ENCODE results near the gene HTR3D. TPM values are rescaled to one million over a fixed set of nuclear protein-coding genes. Genes with fewer than 3 reads are reported as not detected.

Gene HTR3D
- total RNA-seq: not detected

- H3K4me3 ChIP-seq: no peak within 1 kb of the TSS
- DNase-seq: no peak
- intact Hi-C loops (cut with DNase I; ENCODE audit: low total_unique reads): no loop called here
- H3K27me3 ChIP-seq: no peaks in the 10 kb centered on the region
- H3K9me3 ChIP-seq: no peaks in the 10 kb centered on the region
- H3K4me1 ChIP-seq: no peaks in the 10 kb centered on the region
- TF ChIP-seq CTCF (IDR thresholded peaks at IDR 0.05) (no peak), POLR2A (IDR thresholded peaks at IDR 0.05) (no peak)
- H3K27ac ChIP-seq: no peak within 1 kb of the TSS
- H3K36me3 ChIP-seq: no peaks in the 10 kb centered on the region
These were observed at the start of gene HTR3D for GRCh38 chr3:184031187-184031792. Gene HTR3D (plus strand): TSS chr3:184031742. CDS start chr3:184031742, 0 bp downstream.

GRCh38 chr3:183981990-183982644, 49.4 kb upstream of the HTR3D start:
- no peaks in the 10 kb centered on the region for H3K9me3 ChIP-seq
- no peaks in the 10 kb centered on the region for H3K27me3 ChIP-seq
- H3K4me3 ChIP-seq: no peak overlapping the region
- no peak overlapping the region for H3K27ac ChIP-seq
- no peaks in the 10 kb centered on the region for H3K36me3 ChIP-seq
- no peak for DNase-seq
- intact Hi-C loops (cut with DNase I; ENCODE audit: low total_unique reads): no loop called here
- TF ChIP-seq CTCF (IDR thresholded peaks at IDR 0.05) (no peak), POLR2A (IDR thresholded peaks at IDR 0.05) (no peak)
- H3K4me1 ChIP-seq: no peaks in the 10 kb centered on the region

GRCh38 chr3:183984127-183984740, 47.3 kb upstream of the HTR3D start:
- Histone ChIP-seq H3K4me3 (no peak overlapping the region), H3K27ac (no peak overlapping the region), H3K36me3 (no peaks in the 10 kb centered on the region), H3K27me3 (no peaks in the 10 kb centered on the region), H3K4me1 (no peaks in the 10 kb centered on the region), H3K9me3 (no peaks in the 10 kb centered on the region)
- no peak for DNase-seq
- no peak for TF ChIP-seq POLR2A (IDR thresholded peaks at IDR 0.05)
- intact Hi-C loops (cut with DNase I; ENCODE audit: low total_unique reads): no loop called here

GRCh38 chr3:183984749-183985729, 46.5 kb upstream of the HTR3D start:
- no peak overlapping the region for H3K27ac ChIP-seq
- H3K27me3 ChIP-seq: no peaks in the 10 kb centered on the region
- no peak for TF ChIP-seq POLR2A (IDR thresholded peaks at IDR 0.05)
- no peak for TF ChIP-seq CTCF (IDR thresholded peaks at IDR 0.05)
- H3K4me3 ChIP-seq: no peak overlapping the region
- intact Hi-C loops (cut with DNase I; ENCODE audit: low total_unique reads): no loop called here
- H3K4me1 ChIP-seq: no peaks in the 10 kb centered on the region
- H3K36me3 ChIP-seq: no peaks in the 10 kb centered on the region
- no peak for DNase-seq
- no peaks in the 10 kb centered on the region for H3K9me3 ChIP-seq

GRCh38 chr3:183987000-183987600, 44.4 kb upstream of the HTR3D start:
- H3K4me3 ChIP-seq: no peak overlapping the region
- H3K36me3 ChIP-seq: no peaks in the 10 kb centered on the region
- H3K4me1 ChIP-seq: no peaks in the 10 kb centered on the region
- H3K27me3 ChIP-seq: no peaks in the 10 kb centered on the region
- no peak for TF ChIP-seq CTCF (IDR thresholded peaks at IDR 0.05)
- intact Hi-C loops (cut with DNase I; ENCODE audit: low total_unique reads): no loop called here
- no peak for DNase-seq
- H3K27ac ChIP-seq: no peak overlapping the region
- no peaks in the 10 kb centered on the region for H3K9me3 ChIP-seq

Data from uterus (tissue), 4 donors.